ENCODE data around the gene PHYHD1. TPM values are rescaled to one million over a fixed set of nuclear protein-coding genes. Genes with fewer than 3 reads are reported as not detected.

PHYHD1 gene
- total and polyA plus RNA-seq, 10 of the 15 experiments (the other 5 are each of a cell fraction or from before 2014, with no cell fraction given) = 0.09 to 0.17 TPM; not detected in 8

DNA sequence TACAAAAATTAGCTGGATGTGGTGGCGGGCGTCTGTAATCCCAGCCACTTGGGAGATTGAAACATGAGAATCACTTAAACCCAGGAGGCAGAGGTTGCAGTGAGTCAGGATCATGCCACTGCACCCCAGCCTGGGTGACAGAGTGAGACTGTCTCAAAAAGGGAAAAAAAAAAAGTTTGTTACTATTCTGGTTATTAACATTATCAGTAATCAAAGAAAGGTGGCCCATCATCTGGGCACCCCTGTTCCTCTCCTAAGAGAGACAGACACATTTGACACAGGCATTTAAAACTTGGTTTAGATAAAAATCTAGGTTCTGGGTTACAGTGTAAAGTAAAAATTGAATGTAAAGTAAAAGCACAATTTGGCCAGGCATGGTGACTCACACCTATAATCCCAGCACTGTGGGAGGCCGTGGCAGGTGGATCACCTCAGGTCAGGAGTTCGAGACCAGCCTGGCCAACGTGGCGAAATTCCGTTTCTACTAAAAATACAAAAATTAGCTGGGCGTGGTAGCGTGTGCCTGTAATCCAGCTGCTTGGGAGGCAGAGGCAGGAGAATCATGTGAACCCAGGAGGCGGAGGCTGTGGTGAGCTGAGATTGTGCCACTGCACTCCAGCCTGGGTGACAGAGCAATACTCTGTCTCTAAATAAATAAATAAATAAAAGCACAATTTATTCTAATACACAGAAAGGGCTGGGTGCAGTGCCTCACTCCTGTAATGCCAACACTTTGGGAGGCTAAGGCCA lies 16.7 kb upstream of the PHYHD1 start (continued):
- TF ChIP-seq, protein P1, sequence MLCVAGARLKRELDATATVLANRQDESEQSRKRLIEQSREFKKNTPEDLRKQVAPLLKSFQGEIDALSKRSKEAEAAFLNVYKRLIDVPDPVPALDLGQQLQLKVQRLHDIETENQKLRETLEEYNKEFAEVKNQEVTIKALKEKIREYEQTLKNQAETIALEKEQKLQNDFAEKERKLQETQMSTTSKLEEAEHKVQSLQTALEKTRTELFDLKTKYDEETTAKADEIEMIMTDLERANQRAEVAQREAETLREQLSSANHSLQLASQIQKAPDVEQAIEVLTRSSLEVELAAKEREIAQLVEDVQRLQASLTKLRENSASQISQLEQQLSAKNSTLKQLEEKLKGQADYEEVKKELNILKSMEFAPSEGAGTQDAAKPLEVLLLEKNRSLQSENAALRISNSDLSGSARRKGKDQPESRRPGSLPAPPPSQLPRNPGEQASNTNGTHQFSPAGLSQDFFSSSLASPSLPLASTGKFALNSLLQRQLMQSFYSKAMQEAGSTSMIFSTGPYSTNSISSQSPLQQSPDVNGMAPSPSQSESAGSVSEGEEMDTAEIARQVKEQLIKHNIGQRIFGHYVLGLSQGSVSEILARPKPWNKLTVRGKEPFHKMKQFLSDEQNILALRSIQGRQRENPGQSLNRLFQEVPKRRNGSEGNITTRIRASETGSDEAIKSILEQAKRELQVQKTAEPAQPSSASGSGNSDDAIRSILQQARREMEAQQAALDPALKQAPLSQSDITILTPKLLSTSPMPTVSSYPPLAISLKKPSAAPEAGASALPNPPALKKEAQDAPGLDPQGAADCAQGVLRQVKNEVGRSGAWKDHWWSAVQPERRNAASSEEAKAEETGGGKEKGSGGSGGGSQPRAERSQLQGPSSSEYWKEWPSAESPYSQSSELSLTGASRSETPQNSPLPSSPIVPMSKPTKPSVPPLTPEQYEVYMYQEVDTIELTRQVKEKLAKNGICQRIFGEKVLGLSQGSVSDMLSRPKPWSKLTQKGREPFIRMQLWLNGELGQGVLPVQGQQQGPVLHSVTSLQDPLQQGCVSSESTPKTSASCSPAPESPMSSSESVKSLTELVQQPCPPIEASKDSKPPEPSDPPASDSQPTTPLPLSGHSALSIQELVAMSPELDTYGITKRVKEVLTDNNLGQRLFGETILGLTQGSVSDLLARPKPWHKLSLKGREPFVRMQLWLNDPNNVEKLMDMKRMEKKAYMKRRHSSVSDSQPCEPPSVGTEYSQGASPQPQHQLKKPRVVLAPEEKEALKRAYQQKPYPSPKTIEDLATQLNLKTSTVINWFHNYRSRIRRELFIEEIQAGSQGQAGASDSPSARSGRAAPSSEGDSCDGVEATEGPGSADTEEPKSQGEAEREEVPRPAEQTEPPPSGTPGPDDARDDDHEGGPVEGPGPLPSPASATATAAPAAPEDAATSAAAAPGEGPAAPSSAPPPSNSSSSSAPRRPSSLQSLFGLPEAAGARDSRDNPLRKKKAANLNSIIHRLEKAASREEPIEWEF (IDR thresholded peaks at IDR 0.05; ENCODE audit: insufficient replicate concordance, low read depth, low read length) = no peak
- no peak for TF ChIP-seq PML (IDR thresholded peaks at IDR 0.05; ENCODE audit: low read length)
- no peak for TF ChIP-seq MLLT1 (IDR thresholded peaks at IDR 0.05)
- TF ChIP-seq NFIC (IDR thresholded peaks at IDR 0.05; ENCODE audit: low read depth, low read length) = no peak
- no peak for TF ChIP-seq ZNF622 (IDR thresholded peaks at IDR 0.05)
- no peak for TF ChIP-seq RCOR1 (conservative IDR thresholded peaks at IDR 0.05; ENCODE audit: low read depth, low read length)
- TF ChIP-seq PBX3 (IDR thresholded peaks at IDR 0.05; ENCODE audit: insufficient replicate concordance, low read depth, low read length) = no peak
- no peak for TF ChIP-seq ATF7 (IDR thresholded peaks at IDR 0.05; ENCODE audit: low read depth)
- no peak for TF ChIP-seq ZZZ3 (IDR thresholded peaks at IDR 0.05; ENCODE audit: control insufficient read depth, insufficient read length, low read depth)
- TF ChIP-seq ZNF592 (IDR thresholded peaks at IDR 0.05) = no peak
- TF ChIP-seq TCF12 (IDR thresholded peaks at IDR 0.05; ENCODE audit: low read depth, low read length) = no peak
- TF ChIP-seq RUNX3 (IDR thresholded peaks at IDR 0.05; ENCODE audit: low read length) = no peak
